ENCODE data around the gene SERPINA1. TPM values are rescaled to one million over a fixed set of nuclear protein-coding genes. Genes with fewer than 3 reads are reported as not detected.
"Not testable (repeated sequence)": the region's sequence is repeated elsewhere in the genome, so short reads cannot be mapped to it uniquely, and the experiment has no call there.

Gene SERPINA1
- total and polyA plus RNA-seq, 2 donors from 2014 or later = 1,861 to 2,184 TPM

GRCh38 chr14:94411638-94412037, 23.2 kb upstream of the SERPINA1 start:
- no peak for DNase-seq
- intact Hi-C loops (cut with DNase I) = no loop called here
- Histone ChIP-seq H3K4me3 (ENCODE audit: low read length in 3 of 3) (no peak overlapping the region), H3K36me3 (ENCODE audit: control insufficient read depth in 2 of 3, insufficient read depth in 3 of 3, low read length in 3 of 3) (no peaks in the 10 kb centered on the region), H3K27ac (ENCODE audit: low read depth in 2 of 2, low read length in 2 of 2) (no peak overlapping the region), H3K27me3 (ENCODE audit: control insufficient read depth, insufficient read depth, low read length) (no peaks in the 10 kb centered on the region), H3K4me1 (ENCODE audit: control insufficient read depth in 2 of 3, insufficient read depth in 2 of 3, low read depth in 1 of 3, low read length in 3 of 3) (no peaks in the 10 kb centered on the region), H3K9me3 (ENCODE audit: control insufficient read depth in 2 of 3, insufficient read depth in 1 of 3, low read length in 3 of 3) (no peaks in the 10 kb centered on the region), H3K9ac (ENCODE audit: low read length in 3 of 3) (no peak overlapping the region)
- FAIRE-seq = no peak
- TF ChIP-seq CTCF (IDR thresholded peaks at IDR 0.05; ENCODE audit: borderline replicate concordance, extremely low read depth, insufficient read depth) = no peak

- DNase-seq; H3K4me1 ChIP-seq (ENCODE audit: control insufficient read depth in 2 of 3, insufficient read depth in 2 of 3, low read depth in 1 of 3, low read length in 3 of 3); FAIRE-seq; H3K9ac ChIP-seq (ENCODE audit: low read length in 3 of 3); H3K27me3 ChIP-seq (ENCODE audit: control insufficient read depth, insufficient read depth, low read length); H3K36me3 ChIP-seq (ENCODE audit: control insufficient read depth in 2 of 3, insufficient read depth in 3 of 3, low read length in 3 of 3); H3K9me3 ChIP-seq (ENCODE audit: control insufficient read depth in 2 of 3, insufficient read depth in 1 of 3, low read length in 3 of 3); H3K27ac ChIP-seq (ENCODE audit: low read depth in 2 of 2, low read length in 2 of 2); intact Hi-C loops (cut with DNase I); H3K4me3 ChIP-seq (ENCODE audit: low read length in 3 of 3): not testable (repeated sequence)
Measured at GRCh38 chr14:94409430-94409829, 21.0 kb upstream of the SERPINA1 start.

- Histone ChIP-seq H3K9me3 (ENCODE audit: control insufficient read depth in 2 of 3, insufficient read depth in 1 of 3, low read length in 3 of 3) (peaks cover 0 to 3% (median 0%) of the 10 kb centered on the region in 3 donors), H3K4me1 (ENCODE audit: control insufficient read depth in 2 of 3, insufficient read depth in 2 of 3, low read depth in 1 of 3, low read length in 3 of 3) (no peaks in the 10 kb centered on the region), H3K36me3 (ENCODE audit: control insufficient read depth in 2 of 3, insufficient read depth in 3 of 3, low read length in 3 of 3) (no peaks in the 10 kb centered on the region), H3K27me3 (ENCODE audit: control insufficient read depth, insufficient read depth, low read length) (no peaks in the 10 kb centered on the region), H3K4me3 (ENCODE audit: low read length in 3 of 3) (no peak overlapping the region), H3K27ac (ENCODE audit: low read depth in 2 of 2, low read length in 2 of 2) (no peak overlapping the region), H3K9ac (ENCODE audit: low read length in 3 of 3) (no peak overlapping the region)
- TF ChIP-seq CTCF (IDR thresholded peaks at IDR 0.05; ENCODE audit: borderline replicate concordance, extremely low read depth, insufficient read depth) = no peak
- DNase-seq (no peak), FAIRE-seq (no peak)
- intact Hi-C loops (cut with DNase I) = no loop called here
Measured at GRCh38 chr14:94408546-94409095, 20.2 kb upstream of the SERPINA1 start.

GRCh38 chr14:94407906-94408305, 19.5 kb upstream of the SERPINA1 start:
- H3K27ac ChIP-seq (ENCODE audit: low read depth in 2 of 2, low read length in 2 of 2) = no peak overlapping the region
- H3K4me3 ChIP-seq (ENCODE audit: low read length in 3 of 3) = no peak overlapping the region
- intact Hi-C loops (cut with DNase I) = no loop called here
- H3K9ac ChIP-seq (ENCODE audit: low read length in 3 of 3) = no peak overlapping the region
- FAIRE-seq = no peak
- H3K36me3 ChIP-seq (ENCODE audit: control insufficient read depth in 2 of 3, insufficient read depth in 3 of 3, low read length in 3 of 3) = no peaks in the 10 kb centered on the region
- peaks cover 0 to 3% (median 0%) of the 10 kb centered on the region in 3 donors for H3K9me3 ChIP-seq (ENCODE audit: control insufficient read depth in 2 of 3, insufficient read depth in 1 of 3, low read length in 3 of 3)
- no peak for DNase-seq
- TF ChIP-seq CTCF (IDR thresholded peaks at IDR 0.05; ENCODE audit: borderline replicate concordance, extremely low read depth, insufficient read depth) = no peak
- no peaks in the 10 kb centered on the region for H3K4me1 ChIP-seq (ENCODE audit: control insufficient read depth in 2 of 3, insufficient read depth in 2 of 3, low read depth in 1 of 3, low read length in 3 of 3)
- no peaks in the 10 kb centered on the region for H3K27me3 ChIP-seq (ENCODE audit: control insufficient read depth, insufficient read depth, low read length)
